ENCODE results near the gene TMEM98.

DNA sequence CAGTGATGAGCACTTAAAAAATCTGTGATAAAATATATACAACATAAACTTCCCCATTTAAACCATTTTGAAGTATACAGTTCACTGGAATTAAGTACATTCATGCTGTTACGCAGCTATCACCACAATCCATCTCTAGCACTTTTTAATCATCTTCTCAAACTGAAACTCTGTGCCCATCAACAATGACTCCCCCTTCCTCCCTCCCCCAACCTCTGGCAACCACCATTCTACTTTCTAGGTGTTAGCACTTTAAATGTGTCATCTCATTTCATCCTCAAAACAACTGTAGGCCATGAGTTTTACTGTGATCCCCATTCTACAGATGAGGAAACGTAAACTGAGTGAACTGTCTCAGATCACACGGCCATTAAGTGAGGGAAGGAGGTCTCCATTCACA lies 13.8 kb upstream of the TMEM98 start:
- TF ChIP-seq CTCF (IDR thresholded peaks at IDR 0.05; ENCODE audit: borderline replicate concordance, extremely low read depth, low read length, poor library complexity, severe bottlenecking) (no peak), EZH2 (IDR thresholded peaks at IDR 0.05; ENCODE audit: borderline replicate concordance, low read depth, low read length, severe bottlenecking) (no peak)

Measured in DND-41 (cell line).